ENCODE measurements around the gene GIGYF1. TPM values are rescaled to one million over a fixed set of nuclear protein-coding genes. Genes with fewer than 3 reads are reported as not detected.

The GIGYF1 gene
- total RNA-seq, 1 donor from 2014 or later, result 95.1 TPM

DNA sequence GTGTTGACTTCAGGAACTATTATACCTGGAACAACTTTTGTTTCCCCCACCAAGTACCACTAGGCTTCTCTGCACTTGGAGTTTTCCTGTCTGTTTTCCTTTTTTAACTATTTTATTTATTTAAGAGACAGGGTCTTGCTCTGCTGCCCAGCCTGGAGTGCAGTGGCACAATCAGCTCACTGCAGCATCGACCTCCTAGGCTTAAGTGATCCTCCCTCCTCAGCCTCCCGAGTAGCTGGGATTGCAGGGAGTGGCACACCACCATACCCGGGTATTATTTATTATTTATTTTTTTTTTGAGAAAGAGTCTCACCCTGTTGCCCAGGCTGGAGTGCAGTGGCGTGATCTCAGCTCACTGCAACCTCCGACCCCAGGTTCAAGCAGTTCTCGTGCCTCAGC, 2.1 kb upstream of the GIGYF1 start:
- Mint-ChIP-seq H3K27ac (no peak overlapping the region), H3K27me3 (peaks cover 16% of the 10 kb centered on the region), H3K4me1 (ENCODE audit: low read depth) (peaks cover 16% of the 10 kb centered on the region), H3K9me3 (ENCODE audit: low read depth) (no peaks in the 10 kb centered on the region), H3K36me3 (ENCODE audit: insufficient read depth) (no peaks in the 10 kb centered on the region), H3K4me3 (ENCODE audit: low read depth) (peak overlapping the region; percentile 70)
- TF ChIP-seq, protein P1, sequence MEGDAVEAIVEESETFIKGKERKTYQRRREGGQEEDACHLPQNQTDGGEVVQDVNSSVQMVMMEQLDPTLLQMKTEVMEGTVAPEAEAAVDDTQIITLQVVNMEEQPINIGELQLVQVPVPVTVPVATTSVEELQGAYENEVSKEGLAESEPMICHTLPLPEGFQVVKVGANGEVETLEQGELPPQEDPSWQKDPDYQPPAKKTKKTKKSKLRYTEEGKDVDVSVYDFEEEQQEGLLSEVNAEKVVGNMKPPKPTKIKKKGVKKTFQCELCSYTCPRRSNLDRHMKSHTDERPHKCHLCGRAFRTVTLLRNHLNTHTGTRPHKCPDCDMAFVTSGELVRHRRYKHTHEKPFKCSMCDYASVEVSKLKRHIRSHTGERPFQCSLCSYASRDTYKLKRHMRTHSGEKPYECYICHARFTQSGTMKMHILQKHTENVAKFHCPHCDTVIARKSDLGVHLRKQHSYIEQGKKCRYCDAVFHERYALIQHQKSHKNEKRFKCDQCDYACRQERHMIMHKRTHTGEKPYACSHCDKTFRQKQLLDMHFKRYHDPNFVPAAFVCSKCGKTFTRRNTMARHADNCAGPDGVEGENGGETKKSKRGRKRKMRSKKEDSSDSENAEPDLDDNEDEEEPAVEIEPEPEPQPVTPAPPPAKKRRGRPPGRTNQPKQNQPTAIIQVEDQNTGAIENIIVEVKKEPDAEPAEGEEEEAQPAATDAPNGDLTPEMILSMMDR (IDR thresholded peaks at IDR 0.05; ENCODE audit: unreplicated experiment), result no peak
- no peak for DNase-seq (ENCODE audit: low spot score, unreplicated experiment)

GRCh38 chr7:100693312-100694097, 545 bp downstream of the GIGYF1 start:
- TF ChIP-seq, protein P1 (IDR thresholded peaks at IDR 0.05; ENCODE audit: unreplicated experiment), result no peak
- no peak for DNase-seq (ENCODE audit: low spot score, unreplicated experiment)

GRCh38 chr7:100692578-100692961, 1.5 kb downstream of the GIGYF1 start:
- peaks cover 16% of the 10 kb centered on the region for H3K4me1 Mint-ChIP-seq (ENCODE audit: low read depth)
- H3K27me3 Mint-ChIP-seq, result peaks cover 8% of the 10 kb centered on the region
- DNase-seq (ENCODE audit: low spot score, unreplicated experiment), result no peak
- H3K36me3 Mint-ChIP-seq (ENCODE audit: insufficient read depth), result peaks cover 2% of the 10 kb centered on the region
- H3K27ac Mint-ChIP-seq, result peak overlapping the region; percentile 3
- peak overlapping the region; percentile 90 for H3K4me3 Mint-ChIP-seq (ENCODE audit: low read depth)
- TF ChIP-seq, protein P1 (IDR thresholded peaks at IDR 0.05; ENCODE audit: unreplicated experiment), result no peak
- H3K9me3 Mint-ChIP-seq (ENCODE audit: low read depth), result no peaks in the 10 kb centered on the region

More at GRCh38 chr7:100693312-100694097, 545 bp downstream of the GIGYF1 start:
- Mint-ChIP-seq H3K27me3 (peaks cover 8% of the 10 kb centered on the region), H3K36me3 (ENCODE audit: insufficient read depth) (peaks cover 2% of the 10 kb centered on the region), H3K9me3 (ENCODE audit: low read depth) (no peaks in the 10 kb centered on the region), H3K4me3 (ENCODE audit: low read depth) (peak overlapping the region; percentile 90), H3K27ac (peak overlapping the region; percentile 88), H3K4me1 (ENCODE audit: low read depth) (peaks cover 16% of the 10 kb centered on the region)

DNA sequence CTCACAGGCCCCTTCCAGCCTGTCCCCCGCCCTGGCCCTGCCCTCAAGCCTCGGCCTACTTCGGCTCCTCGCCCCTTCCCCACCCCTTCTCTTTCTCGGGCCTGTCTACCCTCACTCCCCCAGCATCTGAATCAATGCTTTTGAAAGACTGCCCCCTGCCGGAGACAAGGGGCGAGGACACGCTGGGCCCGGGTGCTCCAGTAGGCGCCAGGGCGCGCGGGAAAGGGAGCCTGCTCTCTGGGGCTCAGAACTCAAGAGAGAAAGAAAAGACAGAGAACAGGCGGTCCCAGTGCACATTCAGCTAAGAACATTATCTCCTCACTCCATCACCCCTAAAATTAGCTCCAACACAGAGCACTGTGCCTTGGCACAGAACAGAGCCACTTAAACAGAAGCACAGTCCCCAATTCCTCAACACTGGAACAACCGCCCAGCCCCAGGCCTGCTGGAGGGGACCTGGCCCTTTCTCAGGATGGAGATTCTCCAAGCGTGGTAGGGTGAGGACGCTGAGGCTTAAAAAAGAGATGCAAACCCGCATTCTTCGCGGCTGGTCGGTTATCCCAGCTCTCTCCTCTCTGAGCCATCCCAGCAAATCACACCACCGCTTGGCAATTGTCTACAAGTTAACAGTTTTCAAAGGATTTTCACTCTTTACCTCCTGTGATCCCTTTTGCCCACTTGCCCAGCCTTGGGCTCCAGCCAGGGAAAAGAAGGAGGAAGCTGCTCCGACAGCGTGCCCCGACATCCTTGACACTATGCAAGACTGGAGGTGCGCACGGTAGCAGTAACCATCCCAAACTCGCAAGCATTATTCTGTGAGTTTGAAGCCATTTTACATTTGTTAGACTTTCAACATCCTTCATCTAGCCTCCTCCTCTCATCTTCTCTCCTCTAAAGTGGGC, 2.1 kb downstream of the GIGYF1 start:
- TF ChIP-seq, protein P1 (IDR thresholded peaks at IDR 0.05; ENCODE audit: unreplicated experiment), result peak; percentile 92

More for the DNA sequence above, 2.1 kb downstream of the GIGYF1 start:
- peaks cover 2% of the 10 kb centered on the region for H3K36me3 Mint-ChIP-seq (ENCODE audit: insufficient read depth)
- H3K27me3 Mint-ChIP-seq, result peaks cover 5% of the 10 kb centered on the region
- peak overlapping the region; percentile 90 for H3K4me3 Mint-ChIP-seq (ENCODE audit: low read depth)
- peaks cover 16% of the 10 kb centered on the region for H3K4me1 Mint-ChIP-seq (ENCODE audit: low read depth)
- peak overlapping the region; percentile 78 for H3K27ac Mint-ChIP-seq
- DNase-seq (ENCODE audit: low spot score, unreplicated experiment), result peak; percentile 79
- no peaks in the 10 kb centered on the region for H3K9me3 Mint-ChIP-seq (ENCODE audit: low read depth)
